Smooth muscle cell (in vitro differentiated cells): ENCODE results near the gene DLG5. TPM values are rescaled to one million over a fixed set of nuclear protein-coding genes. Genes with fewer than 3 reads are reported as not detected.

Source experiments
- DNase-seq: peaks from one replicate; lab custom pipeline; 2025; ENCODE audit not compliant: unreplicated experiment; lab: John Stamatoyannopoulos, UW
- H2AFZ ChIP-seq: fragments of 200-600 bp; sonication (generic); 2 replicates; pipeline ENCODE4 v1.6.0; 2016; ENCODE audit warnings: antibody characterized with exemption, low read depth, mild to moderate bottlenecking
- H3F3A ChIP-seq: fragments of 200-600 bp; sonication (generic); 2 replicates; pipeline ENCODE4 v1.6.0; 2017; ENCODE audit warnings: antibody characterized with exemption, low read depth
- H3K27ac ChIP-seq: fragments of 200-600 bp; sonication (generic); 2 replicates; pipeline ENCODE4 v1.5.1; 2016; ENCODE audit warnings: low read depth, mild to moderate bottlenecking
- H3K27me3 ChIP-seq: fragments of 200-600 bp; sonication (generic); 2 replicates; pipeline ENCODE4 v1.6.1; 2016; ENCODE audit warnings: low read depth, mild to moderate bottlenecking
- H3K36me3 ChIP-seq: fragments of 200-600 bp; sonication (generic); 2 replicates; pipeline ENCODE4 v1.5.1; 2016; ENCODE audit warnings: low read depth
- H3K4me1 ChIP-seq: fragments of 200-600 bp; sonication (generic); 2 replicates; pipeline ENCODE4 v1.5.1; 2016; ENCODE audit warnings: low read depth
- H3K4me2 ChIP-seq: fragments of 200-600 bp; sonication (generic); 2 replicates; pipeline ENCODE4 v1.6.0; 2016; ENCODE audit warnings: mild to moderate bottlenecking
- H3K4me3 ChIP-seq: fragments of 200-600 bp; sonication (generic); 2 replicates; pipeline ENCODE4 v1.5.1; 2016; ENCODE audit warnings: mild to moderate bottlenecking
- H3K79me2 ChIP-seq: fragments of 200-600 bp; sonication (generic); 2 replicates; pipeline ENCODE4 v1.6.0; 2016; ENCODE audit warnings: low read depth, mild to moderate bottlenecking
- H3K9ac ChIP-seq: fragments of 200-600 bp; sonication (generic); 2 replicates; pipeline ENCODE4 v1.6.0; 2016; ENCODE audit warnings: low read depth
- H3K9me3 ChIP-seq: fragments of 200-600 bp; sonication (generic); replicated peaks from 2 replicates; pipeline ENCODE4 v1.5.1; 2016; ENCODE audit warnings: low read depth
- H4K20me1 ChIP-seq: fragments of 200-600 bp; sonication (generic); 2 replicates; pipeline ENCODE4 v1.6.0; 2016; ENCODE audit warnings: low read depth
- CTCF ChIP-seq: fragments of 200-600 bp; sonication (generic); IDR thresholded peaks from 2 replicates; pipeline ENCODE4 v1.5.1; 2017; ENCODE audit warnings: borderline replicate concordance, mild to moderate bottlenecking, antibody characterized with exemption; ENCODE audit not compliant: insufficient read depth, poor library complexity, severe bottlenecking
- WGBS: methylation state at CpG from one replicate; pipeline ENCODE4 v1.1.7; 2016; ENCODE audit warnings: low lambda C conversion rate; 5-methylcytosine and 5-hydroxymethylcytosine counted together
- polyA plus RNA-seq: library from polyadenylated mRNA; unstranded; fragments of >200 nt; fragmentation: Nextera tagmentation; extraction: Ambion mirVana; gene quantifications from 2 replicates; pipeline ENCODE4 v1.2.1, GENCODE V29; 2016
- total RNA-seq: library from RNA; depleted of rRNA; stranded (reverse); fragments of >200 nt; gene quantifications from 2 replicates; pipeline ENCODE4 v1.2.3, GENCODE V29; 2014

DLG5 gene
- total and polyA plus RNA-seq, 2 experiments from 2014 or later = 11.3 to 21.8 TPM

GRCh38 chr10:77794256-77795142 lies 132.1 kb downstream of the DLG5 start:
- Histone ChIP-seq H4K20me1 (peaks cover 6% of the 10 kb centered on the region), H3F3A (no peaks in the 10 kb centered on the region), H3K9ac (no peak overlapping the region), H3K36me3 (no peaks in the 10 kb centered on the region), H3K79me2 (no peaks in the 10 kb centered on the region), H3K4me1 (no peaks in the 10 kb centered on the region), H2AFZ (no peak overlapping the region), H3K4me2 (no peak overlapping the region), H3K27ac (no peak overlapping the region), H3K27me3 (no peaks in the 10 kb centered on the region), H3K9me3 (no peaks in the 10 kb centered on the region), H3K4me3 (no peak overlapping the region)
- no peak for DNase-seq
- 95% methylated on average over 23 of the region's 23 CpGs for WGBS
- TF ChIP-seq CTCF = no peak

- Histone ChIP-seq H3K4me2 (no peak overlapping the region), H3K36me3 (no peaks in the 10 kb centered on the region), H3K4me1 (no peaks in the 10 kb centered on the region), H3K9me3 (no peaks in the 10 kb centered on the region), H3K27me3 (no peaks in the 10 kb centered on the region), H3K27ac (no peak overlapping the region), H3K9ac (no peak overlapping the region), H3K4me3 (no peak overlapping the region), H4K20me1 (no peaks in the 10 kb centered on the region), H3F3A (no peaks in the 10 kb centered on the region), H3K79me2 (no peaks in the 10 kb centered on the region), H2AFZ (no peak overlapping the region)
- no peak for DNase-seq
- WGBS = 84% methylated on average over 7 of the region's 7 CpGs
- no peak for TF ChIP-seq CTCF
Measured at GRCh38 chr10:77793831-77794230, 132.7 kb downstream of the DLG5 start.

GRCh38 chr10:77792155-77792554 lies 134.4 kb downstream of the DLG5 start:
- H3K36me3 ChIP-seq = no peaks in the 10 kb centered on the region

More at GRCh38 chr10:77792155-77792554, 134.4 kb downstream of the DLG5 start:
- Histone ChIP-seq H3K4me2 (no peak overlapping the region), H3K4me1 (no peaks in the 10 kb centered on the region), H3F3A (no peaks in the 10 kb centered on the region), H2AFZ (no peak overlapping the region), H4K20me1 (no peaks in the 10 kb centered on the region), H3K9me3 (no peaks in the 10 kb centered on the region), H3K27me3 (no peaks in the 10 kb centered on the region), H3K9ac (no peak overlapping the region), H3K79me2 (no peaks in the 10 kb centered on the region), H3K27ac (no peak overlapping the region), H3K4me3 (no peak overlapping the region)
- WGBS = 92% methylated on average over 12 of the region's 12 CpGs
- DNase-seq = no peak
- TF ChIP-seq CTCF = no peak
